GM10266 (cell line): Measurements from ENCODE around the gene SGTB.
A peak's percentile ranks its signal among the peaks of the same experiment; 100 is the strongest.
"Not testable (repeated sequence)": the region's sequence is repeated elsewhere in the genome, so short reads cannot be mapped to it uniquely, and the experiment has no call there.

Source experiments
- DNase-seq: peaks from one replicate; pipeline ENCODE4 v3.0.0; 2012; ENCODE audit errors: extremely low spot score
- TF ChIP-seq, protein P1 (sequence below): IDR thresholded peaks from 2 replicates; pipeline ENCODE4 v1.5.1; 2012; ENCODE audit warnings: mild to moderate bottlenecking, low read depth; ENCODE audit not compliant: control insufficient read depth, insufficient read depth; ENCODE audit errors: missing control alignments

Gene SGTB

GRCh38 chr5:65695162-65695755 lies 26.6 kb downstream of the SGTB start:
- DNase-seq, result peak; percentile 16
- TF ChIP-seq, protein P1, sequence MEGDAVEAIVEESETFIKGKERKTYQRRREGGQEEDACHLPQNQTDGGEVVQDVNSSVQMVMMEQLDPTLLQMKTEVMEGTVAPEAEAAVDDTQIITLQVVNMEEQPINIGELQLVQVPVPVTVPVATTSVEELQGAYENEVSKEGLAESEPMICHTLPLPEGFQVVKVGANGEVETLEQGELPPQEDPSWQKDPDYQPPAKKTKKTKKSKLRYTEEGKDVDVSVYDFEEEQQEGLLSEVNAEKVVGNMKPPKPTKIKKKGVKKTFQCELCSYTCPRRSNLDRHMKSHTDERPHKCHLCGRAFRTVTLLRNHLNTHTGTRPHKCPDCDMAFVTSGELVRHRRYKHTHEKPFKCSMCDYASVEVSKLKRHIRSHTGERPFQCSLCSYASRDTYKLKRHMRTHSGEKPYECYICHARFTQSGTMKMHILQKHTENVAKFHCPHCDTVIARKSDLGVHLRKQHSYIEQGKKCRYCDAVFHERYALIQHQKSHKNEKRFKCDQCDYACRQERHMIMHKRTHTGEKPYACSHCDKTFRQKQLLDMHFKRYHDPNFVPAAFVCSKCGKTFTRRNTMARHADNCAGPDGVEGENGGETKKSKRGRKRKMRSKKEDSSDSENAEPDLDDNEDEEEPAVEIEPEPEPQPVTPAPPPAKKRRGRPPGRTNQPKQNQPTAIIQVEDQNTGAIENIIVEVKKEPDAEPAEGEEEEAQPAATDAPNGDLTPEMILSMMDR, result no peak

GRCh38 chr5:65693121-65693520 lies 28.8 kb downstream of the SGTB start:
- TF ChIP-seq, protein P1, result no peak
- no peak for DNase-seq

DNA sequence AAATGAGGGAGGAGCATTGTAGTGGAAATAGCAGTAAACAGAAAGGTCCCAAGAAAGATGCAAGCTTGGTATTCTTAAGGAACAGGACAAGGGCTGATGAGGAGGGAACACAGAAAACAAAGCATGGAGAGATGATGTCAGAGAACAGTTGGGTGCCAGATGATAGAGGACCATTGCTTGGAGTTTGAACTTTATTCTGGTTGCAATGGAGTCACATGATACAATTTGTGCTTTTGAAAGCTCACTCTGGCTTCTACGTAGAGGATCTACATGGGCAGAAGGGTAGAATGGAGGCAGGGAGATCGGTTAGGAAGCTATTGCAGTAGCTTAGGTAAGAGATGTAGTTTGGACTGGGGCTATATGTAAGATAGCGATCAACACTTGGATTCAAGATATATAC lies 39.8 kb downstream of the SGTB start:
- DNase-seq, result no peak
- TF ChIP-seq, protein P1, result no peak

DNA sequence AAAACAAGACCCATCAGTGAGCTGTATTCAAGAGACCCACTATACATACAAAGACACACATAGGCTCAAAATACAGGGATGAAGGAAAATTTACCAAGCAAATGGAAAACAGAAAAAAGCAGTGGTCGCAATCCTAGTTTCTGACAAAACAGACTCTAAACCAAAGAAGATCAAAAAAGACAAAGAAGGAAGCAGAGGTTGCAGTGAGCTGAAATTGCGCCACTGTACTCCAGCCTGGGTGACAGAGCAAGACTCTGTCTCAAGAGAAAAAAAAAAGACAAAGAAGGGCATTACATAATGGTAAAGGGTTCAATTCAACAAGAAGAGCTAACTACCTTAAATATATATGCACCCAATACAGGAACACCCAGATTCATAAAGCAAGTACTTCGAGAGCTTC lies 45.9 kb downstream of the SGTB start:
- DNase-seq, result not testable (repeated sequence)

GRCh38 chr5:65674749-65675148 lies 47.2 kb downstream of the SGTB start:
- TF ChIP-seq, protein P1, result no peak
- DNase-seq, result no peak

GRCh38 chr5:65672796-65673195 lies 49.1 kb downstream of the SGTB start:
- no peak for DNase-seq
- TF ChIP-seq, protein P1, result no peak

- TF ChIP-seq, protein P1, result no peak
- DNase-seq, result no peak
Observed at GRCh38 chr5:65668696-65669095, 53.2 kb downstream of the SGTB start.

DNA sequence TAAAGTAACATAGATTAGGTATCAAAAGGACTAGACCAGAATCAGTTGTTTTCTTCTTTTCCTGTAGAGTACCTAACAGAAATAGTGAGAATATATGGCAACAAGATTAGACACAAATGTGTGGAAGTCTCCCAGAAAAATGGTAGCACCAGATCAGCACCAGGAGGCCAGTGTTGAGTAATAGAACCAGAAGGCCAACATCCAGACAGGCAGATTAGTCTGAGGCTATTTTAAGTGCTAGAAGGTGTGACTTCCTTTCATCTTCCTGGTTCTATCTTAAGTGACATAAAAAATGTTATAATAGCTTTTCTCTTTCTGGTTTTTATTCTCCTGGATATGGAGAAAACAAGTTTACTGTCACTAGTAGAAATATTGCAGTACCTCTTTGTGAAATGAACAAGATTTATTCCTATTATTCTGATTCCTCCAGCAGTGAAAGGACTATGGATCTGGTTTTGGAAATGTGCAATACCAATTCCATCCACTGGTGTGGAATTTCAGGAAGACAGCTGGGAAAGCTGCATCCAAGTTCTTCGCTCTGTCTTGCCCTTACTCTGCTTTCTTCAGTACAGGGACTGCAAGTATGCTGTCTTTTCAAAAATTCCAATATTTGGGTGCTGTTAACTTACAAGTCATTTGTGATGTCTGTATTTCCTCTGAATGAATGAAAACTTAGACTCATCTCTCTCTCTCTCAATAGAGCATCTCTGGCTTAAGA lies 57.9 kb downstream of the SGTB start:
- no peak for DNase-seq

More for the DNA sequence above, 57.9 kb downstream of the SGTB start:
- TF ChIP-seq, protein P1, result no peak
